HEK293 (cell line): ENCODE measurements around the gene WNT7B.

Source experiments
- CTCF ChIP-seq: fragments of 450-650 bp; formaldehyde crosslinking; IDR thresholded peaks from 2 replicates; pipeline ENCODE4 v1.5.1; 2016; ENCODE audit warnings: missing biosample characterization, missing genetic modification characterization
- PATZ1 ChIP-seq: fragments of 450-650 bp; formaldehyde crosslinking; IDR thresholded peaks from 2 replicates; pipeline ENCODE4 v1.5.1; 2016; ENCODE audit warnings: missing biosample characterization, missing genetic modification characterization
- PBX3 ChIP-seq: sonication (generic); formaldehyde crosslinking; IDR thresholded peaks from 2 replicates; pipeline ENCODE4 v1.8.1; 2022; ENCODE audit warnings: mild to moderate bottlenecking, moderate library complexity, missing genetic modification reagents
- ZBTB11 ChIP-seq: fragments of 450-650 bp; formaldehyde crosslinking; conservative IDR thresholded peaks from 2 replicates; pipeline ENCODE4 v1.5.1; 2016; ENCODE audit warnings: low read depth, missing biosample characterization, missing genetic modification characterization
- ZNF24 ChIP-seq: fragments of 450-650 bp; formaldehyde crosslinking; IDR thresholded peaks from 2 replicates; pipeline ENCODE4 v1.5.1; 2016; ENCODE audit warnings: missing biosample characterization, missing genetic modification characterization
- ZNF544 ChIP-seq: fragments of 450-650 bp; formaldehyde crosslinking; IDR thresholded peaks from 2 replicates; pipeline ENCODE4 v1.5.0; 2017; ENCODE audit warnings: missing biosample characterization, missing genetic modification characterization
- ZNF610 ChIP-seq: fragments of 450-650 bp; formaldehyde crosslinking; IDR thresholded peaks from 2 replicates; pipeline ENCODE4 v1.5.1; 2016; ENCODE audit warnings: missing biosample characterization, missing genetic modification characterization, borderline replicate concordance
- ZNF670 ChIP-seq: fragments of 450-650 bp; formaldehyde crosslinking; IDR thresholded peaks from 2 replicates; pipeline ENCODE4 v1.5.1; 2016; ENCODE audit warnings: missing biosample characterization, missing genetic modification characterization, low read depth

GRCh38 chr22:45882881-45883810 lies 93.8 kb downstream of the WNT7B start:
- no peak for TF ChIP-seq ZBTB11
- no peak for TF ChIP-seq PATZ1
- no peak for TF ChIP-seq CTCF
- TF ChIP-seq ZNF610 (tag by site-specific recombination), result no peak
- TF ChIP-seq PBX3 (CRISPR knock-in tag), result no peak
- TF ChIP-seq ZNF670 (tag by site-specific recombination), result no peak
- TF ChIP-seq ZNF544, result no peak
- no peak for TF ChIP-seq ZNF24 (tag by site-specific recombination)
